Anterior cingulate cortex (tissue), 58 donors: ENCODE measurements around the gene DHRS3.
"Not testable (repeated sequence)": the region's sequence is repeated elsewhere in the genome, so short reads cannot be mapped to it uniquely, and the experiment has no call there.

Source experiments
- DNase-seq, 58 donors: peaks; one replicate each; lab custom pipeline; 2025; lab: John Stamatoyannopoulos, UW

Gene DHRS3

GRCh38 chr1:12528021-12528852 is 89.8 kb downstream of the DHRS3 start:
- peak in 14 of 58 donors; percentile 7 to 43 (median 22) for DNase-seq

DNA sequence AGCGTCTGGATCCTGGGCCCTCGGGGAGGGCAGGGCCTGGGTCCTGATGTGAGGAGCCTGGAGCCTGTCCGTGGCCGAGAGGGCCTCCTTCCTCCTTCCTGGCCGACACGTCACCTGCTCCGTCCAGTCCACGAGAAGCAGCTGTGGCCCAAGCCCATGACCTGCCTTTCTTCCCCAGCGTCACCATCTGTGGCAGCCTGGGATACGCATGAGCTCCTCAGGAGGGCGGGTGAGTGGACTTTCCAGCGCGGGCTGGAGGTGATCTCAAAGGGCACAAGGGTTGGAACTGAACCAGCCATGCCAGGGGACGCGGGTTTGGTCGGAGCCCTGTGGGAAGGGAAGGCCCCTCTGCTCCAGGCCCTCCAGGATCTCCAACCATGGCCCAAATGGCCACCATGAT is 90.4 kb downstream of the DHRS3 start:
- peak in 1 of 58 donors; percentile 11 for DNase-seq

GRCh38 chr1:12525311-12526181 is 92.5 kb downstream of the DHRS3 start:
- DNase-seq, result peak in 2 of 58 donors; percentile 7 to 16

GRCh38 chr1:12524266-12524665 is 93.7 kb downstream of the DHRS3 start:
- DNase-seq, result no peak

DNA sequence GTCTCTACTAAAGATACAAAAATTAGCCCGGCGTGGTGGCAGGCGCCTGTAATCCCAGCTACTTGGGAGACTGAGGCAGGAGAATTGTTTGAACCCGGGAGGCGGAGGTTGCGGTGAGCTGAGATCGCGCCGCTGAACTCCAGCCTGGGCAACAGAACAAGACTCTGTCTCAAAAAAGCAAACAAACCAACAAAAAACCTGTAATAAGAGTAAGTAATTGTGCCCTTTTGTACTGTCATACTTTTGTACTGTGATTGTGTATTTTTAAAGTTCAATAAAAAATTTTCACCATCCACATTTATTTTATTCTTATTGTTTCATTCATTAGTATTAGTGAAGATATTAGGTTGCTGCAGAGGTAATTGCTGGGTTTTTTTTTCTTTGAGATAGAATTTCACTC is 95.2 kb downstream of the DHRS3 start:
- not testable (repeated sequence) for DNase-seq

DNA sequence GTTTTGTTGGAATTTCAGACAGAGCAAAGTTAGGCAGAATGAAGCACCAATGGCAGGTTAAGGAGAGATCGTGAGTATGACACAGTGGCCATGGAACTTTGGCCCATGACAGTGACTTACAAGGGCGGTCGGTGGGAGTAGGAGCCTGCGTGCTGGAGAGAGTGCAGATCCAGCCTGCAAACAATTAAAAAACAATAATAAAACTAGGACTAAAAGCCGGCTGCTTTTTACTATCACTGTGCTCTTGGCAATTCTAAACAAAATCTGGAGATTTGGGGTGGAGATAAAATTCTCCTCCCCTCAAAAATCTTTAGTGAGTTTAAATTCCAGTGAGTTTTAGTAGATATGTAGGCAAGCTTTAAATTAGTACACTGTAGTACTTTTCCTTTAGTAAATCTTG is 96.9 kb downstream of the DHRS3 start:
- no peak for DNase-seq

- DNase-seq, result no peak
Measured at GRCh38 chr1:12519693-12520364, 98.2 kb downstream of the DHRS3 start.

GRCh38 chr1:12518931-12519692 is 98.9 kb downstream of the DHRS3 start:
- peak in 38 of 58 donors; percentile 14 to 76 (median 42) for DNase-seq
